ENCODE results near the gene CRTC1.

The CRTC1 gene

DNA sequence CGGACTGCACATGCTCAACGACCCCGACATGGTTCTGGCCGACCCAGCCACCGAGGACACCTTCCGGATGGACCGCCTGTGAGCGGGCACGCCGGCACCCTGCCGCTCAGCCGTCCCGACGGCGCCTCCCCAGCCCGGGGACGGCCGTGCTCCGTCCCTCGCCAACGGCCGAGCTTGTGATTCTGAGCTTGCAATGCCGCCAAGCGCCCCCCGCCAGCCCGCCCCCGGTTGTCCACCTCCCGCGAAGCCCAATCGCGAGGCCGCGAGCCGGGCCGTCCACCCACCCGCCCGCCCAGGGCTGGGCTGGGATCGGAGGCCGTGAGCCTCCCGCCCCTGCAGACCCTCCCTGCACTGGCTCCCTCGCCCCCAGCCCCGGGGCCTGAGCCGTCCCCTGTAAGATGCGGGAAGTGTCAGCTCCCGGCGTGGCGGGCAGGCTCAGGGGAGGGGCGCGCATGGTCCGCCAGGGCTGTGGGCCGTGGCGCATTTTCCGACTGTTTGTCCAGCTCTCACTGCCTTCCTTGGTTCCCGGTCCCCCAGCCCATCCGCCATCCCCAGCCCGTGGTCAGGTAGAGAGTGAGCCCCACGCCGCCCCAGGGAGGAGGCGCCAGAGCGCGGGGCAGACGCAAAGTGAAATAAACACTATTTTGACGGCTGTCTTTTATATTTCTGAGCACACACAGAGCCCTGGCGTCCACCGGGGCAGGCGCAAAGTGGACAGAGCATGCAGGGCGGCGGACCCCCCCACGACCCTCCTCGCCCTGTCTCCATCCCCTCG is 94.0 kb downstream of the CRTC1 start:
- H3K4me3 ChIP-seq (replicated peaks in 1 of 2; ENCODE audit: low read depth in 2 of 2, low read length in 2 of 2): no peak overlapping the region
- TF ChIP-seq, protein P1, sequence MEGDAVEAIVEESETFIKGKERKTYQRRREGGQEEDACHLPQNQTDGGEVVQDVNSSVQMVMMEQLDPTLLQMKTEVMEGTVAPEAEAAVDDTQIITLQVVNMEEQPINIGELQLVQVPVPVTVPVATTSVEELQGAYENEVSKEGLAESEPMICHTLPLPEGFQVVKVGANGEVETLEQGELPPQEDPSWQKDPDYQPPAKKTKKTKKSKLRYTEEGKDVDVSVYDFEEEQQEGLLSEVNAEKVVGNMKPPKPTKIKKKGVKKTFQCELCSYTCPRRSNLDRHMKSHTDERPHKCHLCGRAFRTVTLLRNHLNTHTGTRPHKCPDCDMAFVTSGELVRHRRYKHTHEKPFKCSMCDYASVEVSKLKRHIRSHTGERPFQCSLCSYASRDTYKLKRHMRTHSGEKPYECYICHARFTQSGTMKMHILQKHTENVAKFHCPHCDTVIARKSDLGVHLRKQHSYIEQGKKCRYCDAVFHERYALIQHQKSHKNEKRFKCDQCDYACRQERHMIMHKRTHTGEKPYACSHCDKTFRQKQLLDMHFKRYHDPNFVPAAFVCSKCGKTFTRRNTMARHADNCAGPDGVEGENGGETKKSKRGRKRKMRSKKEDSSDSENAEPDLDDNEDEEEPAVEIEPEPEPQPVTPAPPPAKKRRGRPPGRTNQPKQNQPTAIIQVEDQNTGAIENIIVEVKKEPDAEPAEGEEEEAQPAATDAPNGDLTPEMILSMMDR (IDR thresholded peaks at IDR 0.05; ENCODE audit: low read depth, low read length): no peak
- DNase-seq (ENCODE audit: low read depth in 2 of 2): no peak

DNA sequence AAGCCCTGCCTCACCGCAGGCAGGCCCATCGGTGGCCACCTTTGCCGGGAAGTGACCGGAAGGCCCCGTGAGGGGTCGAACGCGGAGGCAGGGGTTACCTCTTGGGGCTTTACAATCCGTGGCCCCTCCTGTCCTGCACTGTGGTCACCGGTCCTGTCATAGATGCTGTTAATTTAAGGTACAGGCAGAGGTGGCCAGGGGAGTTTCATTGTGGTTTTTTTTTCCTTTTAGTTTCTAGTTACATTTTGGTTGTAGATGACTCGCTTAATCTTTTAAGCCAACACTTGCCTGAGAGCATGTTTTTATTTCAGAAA is 94.6 kb downstream of the CRTC1 start:
- TF ChIP-seq, protein P1 (IDR thresholded peaks at IDR 0.05; ENCODE audit: low read depth, low read length): no peak
- H3K4me3 ChIP-seq (replicated peaks in 1 of 2; ENCODE audit: low read depth in 2 of 2, low read length in 2 of 2): no peak overlapping the region
- DNase-seq (ENCODE audit: low read depth in 2 of 2): no peak

DNA sequence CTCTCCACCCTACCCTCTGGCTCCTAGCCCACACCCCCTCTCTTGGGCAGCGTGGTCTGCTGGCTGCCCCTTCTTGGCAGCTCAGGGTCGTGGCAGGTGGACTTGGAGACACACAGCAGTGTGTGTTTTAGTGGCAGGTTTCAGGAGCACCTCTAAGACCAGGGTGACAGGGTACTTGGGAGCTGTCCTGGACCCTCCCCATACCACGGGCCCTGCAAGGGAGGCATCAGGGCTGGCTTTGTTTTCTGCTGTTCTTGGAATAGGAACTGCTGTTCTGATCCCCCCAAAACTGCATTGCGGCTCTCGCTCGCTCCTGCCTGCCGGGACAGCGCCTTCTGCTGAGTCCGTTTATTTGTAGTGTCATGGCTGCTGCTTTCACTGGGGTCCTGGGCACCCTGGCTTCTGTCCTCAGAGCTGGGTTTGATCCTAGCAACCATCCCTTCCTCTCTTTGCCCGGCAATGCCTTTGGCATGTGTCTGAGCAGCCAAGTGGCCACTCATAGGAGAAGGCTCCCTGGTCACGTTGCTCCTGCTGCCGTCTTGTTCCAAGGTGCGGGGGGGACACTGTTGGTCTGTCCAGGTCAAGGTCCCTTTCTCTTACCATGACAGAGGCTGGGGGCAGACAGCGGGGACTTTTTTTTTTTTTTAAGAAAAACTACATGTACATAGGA is 95.5 kb downstream of the CRTC1 start:
- no peak overlapping the region for H3K4me3 ChIP-seq (replicated peaks in 1 of 2; ENCODE audit: low read depth in 2 of 2, low read length in 2 of 2)
- TF ChIP-seq, protein P1 (IDR thresholded peaks at IDR 0.05; ENCODE audit: low read depth, low read length): no peak
- no peak for DNase-seq (ENCODE audit: low read depth in 2 of 2)

DNA sequence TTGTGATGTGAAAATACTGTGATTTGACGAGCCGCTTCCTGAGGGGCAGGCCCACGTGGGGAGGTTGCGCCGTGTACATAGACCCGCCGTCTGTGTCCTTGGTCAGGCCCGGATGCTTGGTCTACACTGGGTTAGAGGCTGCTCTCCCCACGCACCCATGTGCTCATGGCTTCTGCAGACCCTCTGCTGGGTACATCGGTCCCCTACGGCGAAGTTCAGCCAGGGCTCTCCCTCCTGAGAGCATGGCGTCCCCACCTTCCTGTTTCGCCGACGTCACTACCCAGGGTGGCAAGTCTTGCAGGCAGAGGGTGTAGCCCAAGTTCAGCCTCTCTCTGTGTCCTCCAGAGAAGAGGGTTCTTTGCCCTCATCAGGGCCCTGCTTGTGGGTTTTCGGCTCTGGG is 96.6 kb downstream of the CRTC1 start:
- TF ChIP-seq, protein P1 (IDR thresholded peaks at IDR 0.05; ENCODE audit: low read depth, low read length): no peak
- no peak overlapping the region for H3K4me3 ChIP-seq (replicated peaks in 1 of 2; ENCODE audit: low read depth in 2 of 2, low read length in 2 of 2)
- DNase-seq (ENCODE audit: low read depth in 2 of 2): no peak

DNA sequence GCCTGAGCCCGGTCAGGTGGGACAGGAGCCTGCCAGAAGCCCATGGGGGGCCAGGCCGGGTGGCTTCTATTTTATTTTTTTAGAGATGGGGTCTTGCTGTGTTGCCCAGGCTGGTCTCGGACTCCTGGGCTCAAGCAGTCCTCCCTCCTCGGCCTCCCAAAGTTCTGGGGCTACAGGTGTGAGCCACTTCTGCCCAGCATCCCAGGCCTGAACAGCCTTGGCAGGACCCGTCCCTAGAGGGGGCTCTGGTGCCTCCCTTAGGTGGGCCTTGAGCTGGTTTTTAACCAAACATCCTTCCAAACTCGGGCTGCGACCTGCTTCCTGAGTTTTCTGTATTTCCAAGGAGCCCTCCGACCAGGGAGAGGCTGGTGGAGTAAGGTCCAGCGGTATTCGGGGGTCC is 97.2 kb downstream of the CRTC1 start:
- TF ChIP-seq, protein P1 (IDR thresholded peaks at IDR 0.05; ENCODE audit: low read depth, low read length): no peak
- no peak for DNase-seq (ENCODE audit: low read depth in 2 of 2)

DNA sequence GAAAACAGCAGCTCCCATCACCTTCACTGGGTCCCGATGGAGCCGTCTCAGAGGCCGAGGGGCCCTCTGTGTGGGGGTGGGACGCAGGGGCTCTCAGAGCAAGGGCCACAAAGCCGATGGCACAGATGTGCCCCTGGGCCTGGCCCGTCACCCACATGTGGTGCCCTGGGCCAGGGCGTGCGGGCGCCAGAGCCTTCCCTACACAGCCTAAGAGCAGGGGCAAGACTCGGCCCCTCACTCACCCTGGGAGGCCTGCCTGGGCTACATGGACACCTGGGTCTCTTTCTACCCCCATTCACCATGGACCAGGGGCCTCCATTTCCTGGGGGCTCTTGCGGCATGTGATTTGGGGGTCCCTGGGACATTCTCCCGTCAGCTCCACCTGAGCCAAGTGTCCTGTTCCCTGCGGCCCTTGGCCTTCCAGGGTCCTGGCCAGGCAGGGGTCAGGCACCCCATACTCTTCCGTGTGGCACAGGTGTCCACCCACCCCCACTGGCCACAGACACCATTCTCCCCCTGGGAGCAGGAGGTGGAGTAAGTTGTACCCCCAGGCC is 97.6 kb downstream of the CRTC1 start:
- H3K4me3 ChIP-seq (replicated peaks in 1 of 2; ENCODE audit: low read depth in 2 of 2, low read length in 2 of 2): no peak overlapping the region
- DNase-seq (ENCODE audit: low read depth in 2 of 2): no peak
- TF ChIP-seq, protein P1 (IDR thresholded peaks at IDR 0.05; ENCODE audit: low read depth, low read length): no peak

More for the DNA sequence above, 97.2 kb downstream of the CRTC1 start:
- no peak overlapping the region for H3K4me3 ChIP-seq (replicated peaks in 1 of 2; ENCODE audit: low read depth in 2 of 2, low read length in 2 of 2)

Data from cardiac fibroblast (primary cell).